GM10847 (cell line): ENCODE data around the gene AXIN2.

ENCODE experiments used
- POLR2A ChIP-seq: IDR thresholded peaks from 2 replicates; pipeline ENCODE4 v1.6.1; 2011; ENCODE audit not compliant: insufficient read length; ENCODE audit errors: extremely low read depth

Gene AXIN2

GRCh38 chr17:65588181-65588808, 26.8 kb upstream of the AXIN2 start:
- TF ChIP-seq POLR2A: no peak

- TF ChIP-seq POLR2A: no peak
These were observed 26.2 kb upstream of the AXIN2 start for GRCh38 chr17:65587534-65588180.

GRCh38 chr17:65586899-65587298, 25.5 kb upstream of the AXIN2 start:
- no peak for TF ChIP-seq POLR2A

- TF ChIP-seq POLR2A: no peak
These were observed 23.4 kb upstream of the AXIN2 start for GRCh38 chr17:65584604-65585521.

DNA sequence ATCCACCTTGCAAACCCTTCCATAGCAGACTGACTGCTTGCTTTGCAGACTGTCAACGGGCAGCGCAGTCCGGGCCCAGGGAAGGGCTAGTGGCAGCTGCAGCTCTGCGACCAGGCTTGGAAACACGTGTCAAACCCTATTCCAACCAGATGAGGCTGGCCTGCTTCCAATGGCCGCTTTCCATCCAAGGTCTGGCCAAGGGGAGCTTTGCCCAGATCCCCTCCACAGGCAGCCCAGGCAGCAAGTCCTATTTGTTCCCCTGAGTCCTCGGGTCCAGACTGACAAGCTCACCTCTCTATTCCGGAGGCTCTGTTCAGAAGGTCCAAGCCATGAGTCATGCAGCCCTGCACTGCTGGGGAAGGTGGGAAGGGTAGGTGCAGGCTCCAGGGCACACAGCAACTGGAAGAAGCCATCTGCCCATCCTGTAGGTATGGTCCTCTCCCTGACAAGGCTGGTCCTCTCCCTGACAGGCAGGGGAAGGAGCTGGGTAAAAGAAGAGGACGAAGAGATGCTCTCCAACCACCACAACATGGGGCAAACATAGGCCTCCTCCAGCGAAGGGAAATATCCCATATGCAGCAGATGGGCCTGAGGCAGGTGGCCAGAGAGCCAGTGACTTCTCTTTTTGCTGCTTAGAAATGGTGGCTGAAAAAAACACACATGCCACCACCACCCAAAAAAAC, 22.6 kb upstream of the AXIN2 start:
- no peak for TF ChIP-seq POLR2A

DNA sequence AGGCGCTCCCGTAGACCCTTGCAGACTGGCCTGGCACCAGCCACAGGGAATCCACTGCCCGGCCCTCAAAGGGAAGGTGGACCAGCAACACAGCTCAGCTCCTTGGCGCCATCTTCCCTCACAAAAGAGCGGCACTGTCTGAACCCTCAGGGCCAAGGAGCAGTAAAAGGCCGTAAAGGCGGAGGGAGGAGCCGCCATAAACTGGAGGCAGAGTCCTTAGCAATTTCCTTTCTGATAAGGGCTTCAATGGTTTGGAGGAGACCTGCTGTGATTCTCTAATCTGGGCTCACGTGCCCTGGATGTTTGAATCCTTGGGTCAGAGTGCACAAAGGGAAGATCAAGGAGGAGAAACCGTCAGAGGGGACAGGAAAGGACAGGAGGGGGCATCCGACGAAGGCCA, 15.5 kb upstream of the AXIN2 start:
- no peak for TF ChIP-seq POLR2A

DNA sequence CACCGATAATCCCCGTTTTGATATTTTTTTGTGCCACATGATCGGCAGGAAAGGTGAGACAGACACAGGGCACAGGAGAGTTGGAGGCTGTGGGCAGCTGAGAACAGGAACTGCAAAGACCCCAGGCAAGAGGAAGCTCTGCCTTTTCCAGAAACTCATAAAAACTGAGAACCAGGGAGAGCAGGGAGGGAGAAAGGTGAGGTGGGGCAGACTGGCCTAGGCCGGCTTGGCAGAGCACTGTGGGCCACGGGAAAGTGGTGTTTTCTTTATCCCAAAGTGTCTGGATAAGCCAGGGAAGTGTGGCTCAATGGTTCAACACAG, 11.8 kb upstream of the AXIN2 start:
- TF ChIP-seq POLR2A: no peak

DNA sequence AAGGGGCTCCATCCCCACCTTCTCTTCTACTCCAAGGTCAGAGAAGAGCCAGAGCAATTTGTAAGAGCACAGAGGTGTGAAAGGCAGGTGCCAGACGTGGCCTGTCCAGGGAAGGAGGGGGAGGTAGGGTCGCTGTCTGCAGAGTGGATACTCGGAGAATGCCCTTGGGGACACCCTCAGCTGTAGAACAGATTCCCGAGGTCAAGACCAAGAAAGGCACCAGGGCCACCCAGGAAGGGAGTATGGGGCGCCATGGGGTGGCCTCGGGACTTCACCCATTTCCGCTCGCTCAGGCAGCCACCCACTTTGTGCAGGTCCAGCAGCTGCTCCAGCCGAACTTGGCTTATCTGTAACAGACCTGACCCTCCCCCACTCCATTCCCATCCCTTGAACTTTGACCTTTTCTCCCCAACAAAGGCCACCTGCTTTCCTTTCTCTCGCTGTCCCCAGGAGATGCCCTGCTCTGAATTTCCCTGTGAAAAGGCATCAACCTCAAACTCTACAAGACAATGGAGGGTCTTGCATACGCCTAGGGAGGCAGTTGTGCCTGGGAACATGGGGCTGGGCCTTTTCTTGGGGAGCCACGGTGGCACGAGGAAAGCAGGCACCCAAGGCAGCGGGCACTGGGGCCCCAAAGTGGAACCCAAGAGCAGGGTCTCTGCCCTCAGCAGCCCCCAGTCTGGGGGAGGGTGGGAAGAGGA, 11.3 kb upstream of the AXIN2 start:
- TF ChIP-seq POLR2A: no peak

DNA sequence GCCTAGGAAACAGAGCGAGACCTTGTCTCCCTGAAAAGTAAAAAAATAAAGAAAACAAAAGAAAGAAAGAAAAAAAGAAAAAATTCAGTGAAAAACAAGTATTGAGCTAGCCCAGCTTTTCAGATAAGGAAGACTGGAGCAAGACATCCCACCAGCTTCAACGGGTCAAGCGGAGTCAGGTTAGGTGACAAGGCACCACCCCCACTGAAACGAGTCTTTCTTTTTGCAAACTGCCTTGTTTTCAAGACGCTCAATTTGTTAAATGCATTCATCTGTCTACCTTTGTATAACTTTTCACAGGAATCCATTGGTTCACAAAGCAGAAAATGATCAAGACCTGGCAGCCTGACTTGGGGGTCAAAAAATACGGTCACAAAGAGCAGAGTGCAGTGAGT, 10.7 kb upstream of the AXIN2 start:
- TF ChIP-seq POLR2A: no peak

DNA sequence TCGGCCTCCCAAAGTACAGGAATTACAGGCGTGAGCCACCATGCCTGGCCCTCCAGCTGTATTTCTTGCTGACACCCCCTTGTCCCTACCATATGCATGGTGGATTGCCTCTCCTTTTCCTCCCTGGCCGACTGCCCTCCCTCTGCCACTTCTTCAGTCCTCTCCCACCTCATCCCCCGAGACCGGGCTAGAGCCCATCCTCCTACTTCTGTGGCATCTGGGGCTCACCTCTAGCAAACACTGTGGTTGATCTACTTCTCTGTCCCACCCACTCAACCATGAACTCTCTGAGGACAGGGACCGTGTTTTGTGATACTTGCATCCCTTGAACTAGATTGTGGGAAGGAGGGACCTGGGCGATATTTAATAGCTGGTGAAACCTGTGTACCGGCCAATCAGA, 7.5 kb upstream of the AXIN2 start:
- TF ChIP-seq POLR2A: no peak

- no peak for TF ChIP-seq POLR2A
These were observed 6.1 kb upstream of the AXIN2 start for GRCh38 chr17:65567566-65567965.

- no peak for TF ChIP-seq POLR2A
These were observed 4.1 kb upstream of the AXIN2 start for GRCh38 chr17:65565559-65565958.

DNA sequence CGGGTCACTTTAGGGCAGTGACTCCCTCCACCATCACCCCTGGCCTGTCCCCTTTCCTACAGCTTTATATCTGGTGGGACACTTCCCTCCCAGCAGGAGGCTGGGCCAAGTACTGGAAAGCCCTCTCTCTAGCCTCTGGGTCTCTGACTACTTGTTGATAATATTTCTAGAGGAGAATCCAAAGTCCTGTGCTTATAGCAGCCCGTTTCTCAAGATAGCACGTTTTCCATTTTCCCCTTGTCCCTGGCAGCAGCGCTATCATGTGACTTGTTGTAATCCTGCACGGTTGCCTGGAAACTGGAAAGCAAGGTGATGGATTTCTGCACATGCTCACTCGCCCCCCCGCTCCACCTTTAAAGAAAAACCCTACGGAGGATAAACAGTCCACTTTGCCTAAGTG, 3.3 kb upstream of the AXIN2 start:
- TF ChIP-seq POLR2A: no peak

- TF ChIP-seq POLR2A: no peak
These were observed 721 bp upstream of the AXIN2 start for GRCh38 chr17:65562206-65562531.

GRCh38 chr17:65560628-65561451, 608 bp downstream of the AXIN2 start:
- TF ChIP-seq POLR2A: no peak
